GM12801 (cell line): ENCODE measurements around the gene COL23A1.

Experiments used
- CTCF ChIP-seq: IDR thresholded peaks from one replicate; pipeline ENCODE4 v1.5.1; 2011; ENCODE audit warnings: control low read depth; ENCODE audit not compliant: insufficient read length; ENCODE audit errors: extremely low read depth

COL23A1 gene

GRCh38 chr5:178359738-178360137, 230.5 kb downstream of the COL23A1 start:
- TF ChIP-seq CTCF: no peak

GRCh38 chr5:178357678-178358077, 232.5 kb downstream of the COL23A1 start:
- TF ChIP-seq CTCF: no peak

GRCh38 chr5:178357121-178357521, 233.1 kb downstream of the COL23A1 start:
- no peak for TF ChIP-seq CTCF

- no peak for TF ChIP-seq CTCF
These were observed 233.7 kb downstream of the COL23A1 start for GRCh38 chr5:178356431-178356872.

GRCh38 chr5:178355671-178356070, 234.5 kb downstream of the COL23A1 start:
- no peak for TF ChIP-seq CTCF

- no peak for TF ChIP-seq CTCF
These were observed 236.7 kb downstream of the COL23A1 start for GRCh38 chr5:178353461-178353860.

GRCh38 chr5:178352035-178352349, 238.2 kb downstream of the COL23A1 start:
- no peak for TF ChIP-seq CTCF
